ENCODE results near the gene HOXB2. TPM values are rescaled to one million over a fixed set of nuclear protein-coding genes. Genes with fewer than 3 reads are reported as not detected.

The HOXB2 gene
- total and polyA plus RNA-seq, 9 of the 15 experiments (the other 6 are each of a cell fraction or from before 2014, with no cell fraction given) = 2.1 to 97.7 (median 21.2) TPM

GRCh38 chr17:48576479-48577309, 31.8 kb upstream of the HOXB2 start (continued):
- TF ChIP-seq CEBPG (CRISPR knock-in tag; IDR thresholded peaks at IDR 0.05) = peak; percentile 54; the same call in 1 of the 2 replicates
- peak; percentile 67 to 85 for TF ChIP-seq CEBPG (tag; conservative IDR thresholded peaks at IDR 0.05 in 1 of 2, IDR thresholded peaks at IDR 0.05 in 1 of 2)
- no peak; the same call in 1 of the 2 replicates for TF ChIP-seq LEF1 (IDR thresholded peaks at IDR 0.05)
- no peak for TF ChIP-seq TARDBP (IDR thresholded peaks at IDR 0.05)
- TF ChIP-seq ELK1 (CRISPR knock-in tag; IDR thresholded peaks at IDR 0.05) = no peak
- no peak for TF ChIP-seq BDP1 (IDR thresholded peaks at IDR 0.05; ENCODE audit: insufficient read depth, insufficient read length)
- TF ChIP-seq DIDO1 (tag; IDR thresholded peaks at IDR 0.05; ENCODE audit: low read depth) = no peak
- no peak for TF ChIP-seq HDAC6 (IDR thresholded peaks at IDR 0.05; ENCODE audit: low read depth, low read length)
- no peak for TF ChIP-seq TRIM28 (IDR thresholded peaks at IDR 0.05)
- TF ChIP-seq RBM34 (IDR thresholded peaks at IDR 0.05; ENCODE audit: borderline replicate concordance, insufficient read depth, low read length) = no peak
- TF ChIP-seq ZNF717 (CRISPR knock-in tag; IDR thresholded peaks at IDR 0.05) = no peak
- TF ChIP-seq E2F6 (IDR thresholded peaks at IDR 0.05; ENCODE audit: borderline replicate concordance in 1 of 2, extremely low read depth in 1 of 2, insufficient read depth in 1 of 2, insufficient read length in 1 of 2, low read depth in 1 of 2, low read length in 1 of 2, poor library complexity in 1 of 2, severe bottlenecking in 1 of 2) = no peak
- TF ChIP-seq BRCA1 (IDR thresholded peaks at IDR 0.05) = no peak
- no peak for TF ChIP-seq BRCA1 (CRISPR knock-in tag; IDR thresholded peaks at IDR 0.05)
- no peak for TF ChIP-seq ZNF785 (CRISPR knock-in tag; IDR thresholded peaks at IDR 0.05)
- no peak for TF ChIP-seq RBM15 (IDR thresholded peaks at IDR 0.05; ENCODE audit: insufficient read depth, low read length)
- TF ChIP-seq NFATC3 (IDR thresholded peaks at IDR 0.05) = no peak
- TF ChIP-seq ZNF75A (CRISPR knock-in tag; IDR thresholded peaks at IDR 0.05) = no peak
- TF ChIP-seq RUNX1 (IDR thresholded peaks at IDR 0.05; ENCODE audit: low read depth) = no peak
- no peak for TF ChIP-seq NBN (IDR thresholded peaks at IDR 0.05; ENCODE audit: low read depth)
- TF ChIP-seq, protein P1, sequence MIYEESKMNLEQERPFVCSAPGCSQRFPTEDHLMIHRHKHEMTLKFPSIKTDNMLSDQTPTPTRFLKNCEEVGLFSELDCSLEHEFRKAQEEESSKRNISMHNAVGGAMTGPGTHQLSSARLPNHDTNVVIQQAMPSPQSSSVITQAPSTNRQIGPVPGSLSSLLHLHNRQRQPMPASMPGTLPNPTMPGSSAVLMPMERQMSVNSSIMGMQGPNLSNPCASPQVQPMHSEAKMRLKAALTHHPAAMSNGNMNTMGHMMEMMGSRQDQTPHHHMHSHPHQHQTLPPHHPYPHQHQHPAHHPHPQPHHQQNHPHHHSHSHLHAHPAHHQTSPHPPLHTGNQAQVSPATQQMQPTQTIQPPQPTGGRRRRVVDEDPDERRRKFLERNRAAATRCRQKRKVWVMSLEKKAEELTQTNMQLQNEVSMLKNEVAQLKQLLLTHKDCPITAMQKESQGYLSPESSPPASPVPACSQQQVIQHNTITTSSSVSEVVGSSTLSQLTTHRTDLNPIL (CRISPR knock-in tag; IDR thresholded peaks at IDR 0.05) = no peak
- TF ChIP-seq ZNF766 (CRISPR knock-in tag; conservative IDR thresholded peaks at IDR 0.05) = peak; percentile 9; the same call in 1 of the 2 replicates
- TF ChIP-seq CEBPB (tag; IDR thresholded peaks at IDR 0.05) = peak; percentile 43; the same call in 1 of the 2 replicates
- TF ChIP-seq TEAD4 (IDR thresholded peaks at IDR 0.05; ENCODE audit: low read length) = no peak; the same call in 1 of the 2 replicates
- no peak for TF ChIP-seq TEAD4 (CRISPR knock-in tag; IDR thresholded peaks at IDR 0.05; ENCODE audit: borderline replicate concordance)
- TF ChIP-seq NELFE (IDR thresholded peaks at IDR 0.05; ENCODE audit: insufficient read depth, insufficient read length) = no peak
- TF ChIP-seq GATAD2B (IDR thresholded peaks at IDR 0.05; ENCODE audit: borderline replicate concordance) = no peak
